Measurements from ENCODE around the gene GJC1.

DNA sequence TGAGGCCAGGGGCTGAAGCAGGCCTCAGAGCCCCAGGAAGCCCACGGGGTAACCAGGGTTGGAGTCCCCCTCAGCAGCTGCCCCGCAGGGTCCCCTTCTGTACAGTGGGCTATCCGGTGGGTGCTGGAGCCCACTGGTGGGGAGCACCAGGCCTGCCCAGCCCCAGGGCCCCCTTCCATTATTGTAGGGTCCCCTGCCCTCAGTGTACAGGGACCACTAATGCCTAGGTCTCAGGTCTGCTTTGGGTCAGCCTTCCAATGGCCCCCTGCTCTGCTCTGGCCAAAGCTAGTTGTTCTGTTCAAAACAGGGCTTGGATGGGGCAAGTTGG, 70.2 kb downstream of the GJC1 start:
- TF ChIP-seq, protein P1, sequence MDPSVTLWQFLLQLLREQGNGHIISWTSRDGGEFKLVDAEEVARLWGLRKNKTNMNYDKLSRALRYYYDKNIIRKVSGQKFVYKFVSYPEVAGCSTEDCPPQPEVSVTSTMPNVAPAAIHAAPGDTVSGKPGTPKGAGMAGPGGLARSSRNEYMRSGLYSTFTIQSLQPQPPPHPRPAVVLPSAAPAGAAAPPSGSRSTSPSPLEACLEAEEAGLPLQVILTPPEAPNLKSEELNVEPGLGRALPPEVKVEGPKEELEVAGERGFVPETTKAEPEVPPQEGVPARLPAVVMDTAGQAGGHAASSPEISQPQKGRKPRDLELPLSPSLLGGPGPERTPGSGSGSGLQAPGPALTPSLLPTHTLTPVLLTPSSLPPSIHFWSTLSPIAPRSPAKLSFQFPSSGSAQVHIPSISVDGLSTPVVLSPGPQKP (IDR thresholded peaks at IDR 0.05; ENCODE audit: low read depth, low read length) = no peak
- TF ChIP-seq CHD2 (IDR thresholded peaks at IDR 0.05; ENCODE audit: low read length, partially characterized antibody) (no peak), BHLHE40 (IDR thresholded peaks at IDR 0.05; ENCODE audit: low read depth, low read length) (no peak), JUNB (IDR thresholded peaks at IDR 0.05) (no peak), EP300 (IDR thresholded peaks at IDR 0.05) (no peak), JUN (IDR thresholded peaks at IDR 0.05) (no peak), CBX8 (IDR thresholded peaks at IDR 0.05) (no peak), POLR2A (IDR thresholded peaks at IDR 0.05; ENCODE audit: low read length) (no peak), RCOR1 (IDR thresholded peaks at IDR 0.05; ENCODE audit: low read depth, low read length) (no peak), ZSCAN20 (CRISPR knock-in tag; IDR thresholded peaks at IDR 0.05) (no peak), NR3C1 (IDR thresholded peaks at IDR 0.05) (no peak)
- TF ChIP-seq, protein P2, sequence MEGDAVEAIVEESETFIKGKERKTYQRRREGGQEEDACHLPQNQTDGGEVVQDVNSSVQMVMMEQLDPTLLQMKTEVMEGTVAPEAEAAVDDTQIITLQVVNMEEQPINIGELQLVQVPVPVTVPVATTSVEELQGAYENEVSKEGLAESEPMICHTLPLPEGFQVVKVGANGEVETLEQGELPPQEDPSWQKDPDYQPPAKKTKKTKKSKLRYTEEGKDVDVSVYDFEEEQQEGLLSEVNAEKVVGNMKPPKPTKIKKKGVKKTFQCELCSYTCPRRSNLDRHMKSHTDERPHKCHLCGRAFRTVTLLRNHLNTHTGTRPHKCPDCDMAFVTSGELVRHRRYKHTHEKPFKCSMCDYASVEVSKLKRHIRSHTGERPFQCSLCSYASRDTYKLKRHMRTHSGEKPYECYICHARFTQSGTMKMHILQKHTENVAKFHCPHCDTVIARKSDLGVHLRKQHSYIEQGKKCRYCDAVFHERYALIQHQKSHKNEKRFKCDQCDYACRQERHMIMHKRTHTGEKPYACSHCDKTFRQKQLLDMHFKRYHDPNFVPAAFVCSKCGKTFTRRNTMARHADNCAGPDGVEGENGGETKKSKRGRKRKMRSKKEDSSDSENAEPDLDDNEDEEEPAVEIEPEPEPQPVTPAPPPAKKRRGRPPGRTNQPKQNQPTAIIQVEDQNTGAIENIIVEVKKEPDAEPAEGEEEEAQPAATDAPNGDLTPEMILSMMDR (IDR thresholded peaks at IDR 0.05) = no peak
- TF ChIP-seq, protein P3, sequence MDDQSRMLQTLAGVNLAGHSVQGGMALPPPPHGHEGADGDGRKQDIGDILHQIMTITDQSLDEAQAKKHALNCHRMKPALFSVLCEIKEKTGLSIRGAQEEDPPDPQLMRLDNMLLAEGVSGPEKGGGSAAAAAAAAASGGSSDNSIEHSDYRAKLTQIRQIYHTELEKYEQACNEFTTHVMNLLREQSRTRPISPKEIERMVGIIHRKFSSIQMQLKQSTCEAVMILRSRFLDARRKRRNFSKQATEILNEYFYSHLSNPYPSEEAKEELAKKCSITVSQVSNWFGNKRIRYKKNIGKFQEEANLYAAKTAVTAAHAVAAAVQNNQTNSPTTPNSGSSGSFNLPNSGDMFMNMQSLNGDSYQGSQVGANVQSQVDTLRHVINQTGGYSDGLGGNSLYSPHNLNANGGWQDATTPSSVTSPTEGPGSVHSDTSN (IDR thresholded peaks at IDR 0.05) = no peak
- TF ChIP-seq, protein P4, sequence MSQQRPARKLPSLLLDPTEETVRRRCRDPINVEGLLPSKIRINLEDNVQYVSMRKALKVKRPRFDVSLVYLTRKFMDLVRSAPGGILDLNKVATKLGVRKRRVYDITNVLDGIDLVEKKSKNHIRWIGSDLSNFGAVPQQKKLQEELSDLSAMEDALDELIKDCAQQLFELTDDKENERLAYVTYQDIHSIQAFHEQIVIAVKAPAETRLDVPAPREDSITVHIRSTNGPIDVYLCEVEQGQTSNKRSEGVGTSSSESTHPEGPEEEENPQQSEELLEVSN (IDR thresholded peaks at IDR 0.05; ENCODE audit: borderline replicate concordance, low read depth) = no peak
